Peyer's patch (tissue), 4 donors: ENCODE results near the gene MYO1D.
A peak's percentile ranks its signal among the peaks of the same experiment; 100 is the strongest.

Experiments used
- CTCF ChIP-seq, 6 experiments: fragments of 450-650 bp in 4 of 6; fragments of 200-600 bp in 2 of 6; sonication (generic) in 1 of 6; IDR thresholded peaks; one replicate each; pipeline ENCODE4 v1.5.1; 2017 to 2019; ENCODE audit warnings: antibody characterized with exemption in 6 of 6, mild to moderate bottlenecking in 3 of 6, moderate library complexity in 1 of 6
- POLR2A ChIP-seq, 2 donors: fragments of 450-650 bp; IDR thresholded peaks; one replicate each; pipeline ENCODE4 v1.5.1; 2017; ENCODE audit warnings: antibody characterized with exemption in 2 of 2, mild to moderate bottlenecking in 2 of 2, moderate library complexity in 2 of 2

GRCh38 chr17:32783602-32784001, 93.3 kb downstream of the MYO1D start:
- TF ChIP-seq CTCF (IDR thresholded peaks at IDR 0.05) (peak; percentile 73 to 96 (median 92)), POLR2A (IDR thresholded peaks at IDR 0.05) (no peak)
